Panc1 (cell line): ENCODE measurements around the gene ERO1A. TPM values are rescaled to one million over a fixed set of nuclear protein-coding genes. Genes with fewer than 3 reads are reported as not detected.
"Not testable (repeated sequence)": the region's sequence is repeated elsewhere in the genome, so short reads cannot be mapped to it uniquely, and the experiment has no call there.

Source experiments
- ATAC-seq: fragments of 200-7000 bp; cut with Tn5 transposase; 2 replicates; pipeline ENCODE4 v1.9.1; 2020; ENCODE audit warnings: mild to moderate bottlenecking, moderate library complexity
- BruUV-seq: library from RNA; stranded (reverse); fragments of 400-500 nt; replicated peaks from 2 replicates; lab custom pipeline; 2021; lab: Mats Ljungman, UMichigan
- CTCF ChIA-PET: fragments of 300-600 bp; sonication (Branson Sonifier 250); formaldehyde crosslinking; loops from one replicate; lab custom pipeline; 2022; ENCODE audit warnings: antibody characterized with exemption; lab: Charles Lee
- POLR2A ChIA-PET: fragments of 300-600 bp; sonication (Branson Sonifier 250); formaldehyde crosslinking; loops from one replicate; lab custom pipeline; 2022; ENCODE audit warnings: antibody characterized with exemption; lab: Charles Lee
- DNase-seq: peaks from one replicate; pipeline ENCODE4 v3.0.0-alpha.2; 2010; ENCODE audit warnings: low read depth, low spot score
- H3K27ac ChIP-seq: 2 replicates; pipeline ENCODE4 v1.5.1; 2011; ENCODE audit warnings: mild to moderate bottlenecking, low read length, inconsistent platforms
- H3K27me3 ChIP-seq: fragments of 200-500 bp; sonication (Bioruptor generic); 2 replicates; pipeline ENCODE4 v1.6.0; 2014; ENCODE audit warnings: low read length, inconsistent platforms; ENCODE audit not compliant: control insufficient read depth, insufficient read depth
- H3K36me3 ChIP-seq: fragments of 200-500 bp; sonication (Bioruptor generic); 2 replicates; pipeline ENCODE4 v1.5.1; 2014; ENCODE audit warnings: inconsistent platforms, mild to moderate bottlenecking, low read length, moderate library complexity; ENCODE audit not compliant: control insufficient read depth, insufficient read depth
- H3K4me1 ChIP-seq: 2 replicates; pipeline ENCODE4 v1.5.1; 2011; ENCODE audit warnings: inconsistent platforms, mild to moderate bottlenecking, low read length, moderate library complexity; ENCODE audit not compliant: control insufficient read depth, insufficient read depth
- H3K4me3 ChIP-seq, 2 experiments: 2 replicates each; pipeline ENCODE4 v1.5.1; 2011 to 2012; ENCODE audit warnings: low read depth in 2 of 2, low read length in 2 of 2, mild to moderate bottlenecking in 2 of 2, inconsistent platforms in 1 of 2, moderate library complexity in 1 of 2
- H3K9me3 ChIP-seq: fragments of 200-500 bp; sonication (Bioruptor generic); 2 replicates; pipeline ENCODE4 v1.5.1; 2014; ENCODE audit warnings: low read depth, mild to moderate bottlenecking, inconsistent platforms, low read length, moderate library complexity; ENCODE audit not compliant: control insufficient read depth, insufficient read depth
- POLR2AphosphoS5 ChIP-seq: IDR thresholded peaks from 2 replicates; pipeline ENCODE4 v1.6.1; 2012; ENCODE audit warnings: mild to moderate bottlenecking, low read depth, low read length, moderate library complexity
- REST ChIP-seq, 2 experiments: IDR thresholded peaks; 2 replicates each; pipeline ENCODE4 v1.6.1; 2011 to 2012; ENCODE audit warnings: low read depth in 2 of 2, control low read depth in 1 of 2, low read length in 1 of 2, mild to moderate bottlenecking in 1 of 2, moderate library complexity in 1 of 2; ENCODE audit not compliant: insufficient read depth in 1 of 2
- SIN3A ChIP-seq: IDR thresholded peaks from 2 replicates; pipeline ENCODE4 v1.6.1; 2012; ENCODE audit warnings: low read depth, mild to moderate bottlenecking, low read length, moderate library complexity, borderline replicate concordance; ENCODE audit not compliant: insufficient read depth
- TCF7L2 ChIP-seq: IDR thresholded peaks from 2 replicates; pipeline ENCODE4 v1.6.1; 2011; ENCODE audit warnings: mild to moderate bottlenecking, low read depth, low read length, inconsistent platforms
- in situ Hi-C: cut with HindIII; loops from 2 replicates; pipeline ENCODE4 v1.10.0; 2016; ENCODE audit warnings: low sequenced_read_pairs, low pct_unique_long_range_greater_than_20kb
- intact Hi-C: fragments of 100-400 bp; cut with micrococcal nuclease; formaldehyde crosslinking; loops from one replicate; pipeline ENCODE4 v1.10.0; 2022; ENCODE audit not compliant: unreplicated experiment
- total RNA-seq: library from RNA; stranded (reverse); gene quantifications from one replicate; pipeline ENCODE4 v1.2.1, GENCODE V29; 2021; ENCODE audit not compliant: unreplicated experiment
- TF ChIP-seq, protein P1 (sequence below): fragments of 450-650 bp; IDR thresholded peaks from 2 replicates; pipeline ENCODE4 v1.5.1; 2017; ENCODE audit warnings: mild to moderate bottlenecking

ERO1A gene
- total RNA-seq, 1 experiment from 2014 or later: 83.3 TPM

DNA sequence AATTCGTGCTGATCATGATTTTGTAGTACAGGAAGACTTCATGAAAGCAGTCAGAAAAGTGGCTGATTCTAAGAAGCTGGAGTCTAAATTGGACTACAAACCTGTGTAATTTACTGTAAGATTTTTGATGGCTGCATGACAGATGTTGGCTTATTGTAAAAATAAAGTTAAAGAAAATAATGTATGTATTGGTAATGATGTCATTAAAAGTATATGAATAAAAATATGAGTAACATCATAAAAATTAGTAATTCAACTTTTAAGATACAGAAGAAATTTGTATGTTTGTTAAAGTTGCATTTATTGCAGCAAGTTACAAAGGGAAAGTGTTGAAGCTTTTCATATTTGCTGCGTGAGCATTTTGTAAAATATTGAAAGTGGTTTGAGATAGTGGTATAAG is 32.2 kb upstream of the ERO1A start:
- H3K4me3 ChIP-seq, H3K9me3 ChIP-seq, H3K4me1 ChIP-seq, ATAC-seq, in situ Hi-C loops, H3K27ac ChIP-seq, BruUV-seq, CTCF ChIA-PET, H3K27me3 ChIP-seq, POLR2A ChIA-PET, intact Hi-C loops, DNase-seq: not testable (repeated sequence)
- H3K36me3 ChIP-seq: peaks cover 31% of the 10 kb centered on the region

DNA sequence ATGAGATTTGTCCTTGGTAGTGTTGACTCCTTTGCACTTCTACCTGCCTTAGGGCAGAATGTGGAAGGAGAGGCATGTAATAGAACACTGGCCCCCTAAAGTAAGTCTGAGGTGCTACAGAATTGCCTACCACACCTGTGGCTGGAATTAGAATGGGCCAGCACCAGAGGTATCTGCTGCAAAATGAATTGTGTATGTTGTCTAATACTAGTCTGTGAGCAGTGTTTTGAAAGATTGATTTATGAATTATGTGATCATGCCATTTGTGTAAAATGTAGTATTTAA is 28.9 kb upstream of the ERO1A start:
- no peak overlapping the region for H3K27ac ChIP-seq
- H3K9me3 ChIP-seq: no peaks in the 10 kb centered on the region
- no peaks in the 10 kb centered on the region for H3K27me3 ChIP-seq
- intact Hi-C loops (no loop called here), in situ Hi-C loops (no loop called here)
- TF ChIP-seq TCF7L2 (no peak), REST (IDR thresholded peaks at IDR 0.05; ENCODE audit: insufficient read depth in 1 of 2, low read depth in 2 of 2, low read length in 1 of 2) (no peak), POLR2AphosphoS5 (no peak), SIN3A (no peak)
- TF ChIP-seq, protein P1, sequence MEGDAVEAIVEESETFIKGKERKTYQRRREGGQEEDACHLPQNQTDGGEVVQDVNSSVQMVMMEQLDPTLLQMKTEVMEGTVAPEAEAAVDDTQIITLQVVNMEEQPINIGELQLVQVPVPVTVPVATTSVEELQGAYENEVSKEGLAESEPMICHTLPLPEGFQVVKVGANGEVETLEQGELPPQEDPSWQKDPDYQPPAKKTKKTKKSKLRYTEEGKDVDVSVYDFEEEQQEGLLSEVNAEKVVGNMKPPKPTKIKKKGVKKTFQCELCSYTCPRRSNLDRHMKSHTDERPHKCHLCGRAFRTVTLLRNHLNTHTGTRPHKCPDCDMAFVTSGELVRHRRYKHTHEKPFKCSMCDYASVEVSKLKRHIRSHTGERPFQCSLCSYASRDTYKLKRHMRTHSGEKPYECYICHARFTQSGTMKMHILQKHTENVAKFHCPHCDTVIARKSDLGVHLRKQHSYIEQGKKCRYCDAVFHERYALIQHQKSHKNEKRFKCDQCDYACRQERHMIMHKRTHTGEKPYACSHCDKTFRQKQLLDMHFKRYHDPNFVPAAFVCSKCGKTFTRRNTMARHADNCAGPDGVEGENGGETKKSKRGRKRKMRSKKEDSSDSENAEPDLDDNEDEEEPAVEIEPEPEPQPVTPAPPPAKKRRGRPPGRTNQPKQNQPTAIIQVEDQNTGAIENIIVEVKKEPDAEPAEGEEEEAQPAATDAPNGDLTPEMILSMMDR: no peak
- no TSS peak for BruUV-seq
- H3K36me3 ChIP-seq: peaks cover 42% of the 10 kb centered on the region
- CTCF ChIA-PET: no interaction called here
- H3K4me1 ChIP-seq: no peaks in the 10 kb centered on the region
- ATAC-seq: no peak
- POLR2A ChIA-PET: no interaction called here
- DNase-seq: no peak
- no peak overlapping the region for H3K4me3 ChIP-seq

DNA sequence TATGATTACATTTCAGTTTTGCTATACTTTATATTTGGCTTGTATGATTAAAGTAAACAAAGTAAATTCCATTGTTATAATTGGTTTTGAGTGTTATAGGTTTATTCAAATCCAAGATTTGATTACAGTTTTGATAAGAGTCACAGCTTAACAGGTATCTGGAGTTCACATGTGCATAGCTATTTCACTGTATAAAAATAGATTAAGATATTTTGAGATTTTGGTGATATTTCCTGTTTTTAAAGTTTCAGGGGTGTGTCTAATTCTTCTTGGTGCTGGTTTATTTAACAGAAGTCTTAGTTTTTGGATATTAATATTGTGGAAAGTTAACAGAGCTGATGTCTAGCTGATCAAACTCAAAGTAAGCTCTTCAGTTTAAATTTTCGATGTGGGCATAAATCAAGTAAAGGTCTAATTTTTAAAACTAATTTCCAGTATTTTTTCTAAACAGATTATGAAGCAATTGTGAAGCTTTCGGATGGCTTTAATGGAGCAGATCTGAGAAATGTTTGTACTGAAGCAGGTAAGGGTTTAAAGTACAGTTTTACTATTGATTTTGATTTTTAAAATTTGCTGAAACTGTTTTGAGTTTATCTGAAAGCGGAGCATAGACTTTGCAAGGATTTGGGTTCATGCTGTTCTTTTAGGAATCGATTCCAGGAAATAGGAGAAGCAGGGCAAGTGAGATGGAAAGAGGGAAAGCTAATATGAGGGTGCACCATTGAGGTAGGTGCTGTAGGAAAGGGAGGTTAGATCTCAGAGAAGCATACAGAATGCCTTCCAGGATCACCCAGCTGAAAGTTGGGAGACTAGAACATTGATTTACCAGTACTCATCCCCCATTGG is 28.4 kb upstream of the ERO1A start:
- no TSS peak for BruUV-seq
- Histone ChIP-seq H3K27me3 (no peaks in the 10 kb centered on the region), H3K4me1 (no peaks in the 10 kb centered on the region), H3K27ac (no peak overlapping the region), H3K9me3 (no peaks in the 10 kb centered on the region), H3K36me3 (peaks cover 47% of the 10 kb centered on the region), H3K4me3 (no peak overlapping the region)
- ChIA-PET CTCF (interaction anchor here (0.6 kb wide), 1 partner anchor 237 kb away, joined by 3 read pairs; no protein-coding TSS in a partner anchor), POLR2A (no interaction called here)
- ATAC-seq (no peak), DNase-seq (no peak)
- intact Hi-C loops (no loop called here), in situ Hi-C loops (no loop called here)
- no peak for TF ChIP-seq TCF7L2
- no peak for TF ChIP-seq SIN3A
- TF ChIP-seq POLR2AphosphoS5: no peak
- TF ChIP-seq REST (IDR thresholded peaks at IDR 0.05; ENCODE audit: insufficient read depth in 1 of 2, low read depth in 2 of 2, low read length in 1 of 2): no peak
- TF ChIP-seq, protein P1: no peak
